Glomerular endothelial cell (primary cell): ENCODE data around the gene BCAS4. TPM values are rescaled to one million over a fixed set of nuclear protein-coding genes. Genes with fewer than 3 reads are reported as not detected.
"Not testable (repeated sequence)": the region's sequence is repeated elsewhere in the genome, so short reads cannot be mapped to it uniquely, and the experiment has no call there.

Source experiments
- DNase-seq: peaks from one replicate; pipeline ENCODE4 v3.0.0-alpha.2; 2011; ENCODE audit warnings: low read depth, low spot score; ENCODE audit errors: extremely low read depth
- total RNA-seq: library from RNA; depleted of rRNA; stranded (reverse); fragments of >200 nt; gene quantifications from 2 replicates; pipeline ENCODE4 v1.2.3, GENCODE V29; 2015

BCAS4 gene
- 1.8 and 11.1 TPM in 2 replicates for total RNA-seq

GRCh38 chr20:50794846-50795634 is at the start of gene BCAS4:
BCAS4 (plus strand) TSS chr20:50795061; CDS start chr20:50795084, 23 bp downstream.
- no peak for DNase-seq

- no peak for DNase-seq
These were observed 49.2 kb upstream of the BCAS4 start for GRCh38 chr20:50745634-50746137.

- DNase-seq, result no peak
These were observed 48.5 kb upstream of the BCAS4 start for GRCh38 chr20:50746138-50746940.

- DNase-seq, result no peak
These were observed 47.6 kb upstream of the BCAS4 start for GRCh38 chr20:50747275-50747674.

GRCh38 chr20:50750145-50750671 is 44.7 kb upstream of the BCAS4 start:
- no peak for DNase-seq

GRCh38 chr20:50753152-50753551 is 41.7 kb upstream of the BCAS4 start:
- no peak for DNase-seq

GRCh38 chr20:50754420-50754819 is 40.4 kb upstream of the BCAS4 start:
- no peak for DNase-seq

- DNase-seq, result no peak
These were observed 38.4 kb upstream of the BCAS4 start for GRCh38 chr20:50756447-50756846.

- no peak for DNase-seq
These were observed 36.4 kb upstream of the BCAS4 start for GRCh38 chr20:50758469-50758868.

- DNase-seq, result no peak
These were observed 35.9 kb upstream of the BCAS4 start for GRCh38 chr20:50758992-50759391.

GRCh38 chr20:50759678-50760077 is 35.2 kb upstream of the BCAS4 start:
- DNase-seq, result no peak

GRCh38 chr20:50762045-50762422 is 32.8 kb upstream of the BCAS4 start:
- DNase-seq, result no peak

GRCh38 chr20:50762435-50763220 is 32.2 kb upstream of the BCAS4 start:
- DNase-seq, result no peak

GRCh38 chr20:50763550-50764458 is 31.1 kb upstream of the BCAS4 start:
- DNase-seq, result not testable (repeated sequence)

GRCh38 chr20:50765251-50765650 is 29.6 kb upstream of the BCAS4 start:
- DNase-seq, result not testable (repeated sequence)

- DNase-seq, result no peak
These were observed 29.2 kb upstream of the BCAS4 start for GRCh38 chr20:50765674-50766073.

GRCh38 chr20:50766955-50767809 is 27.7 kb upstream of the BCAS4 start:
- DNase-seq, result not testable (repeated sequence)

- not testable (repeated sequence) for DNase-seq
These were observed 25.9 kb upstream of the BCAS4 start for GRCh38 chr20:50768991-50769390.
